Nephron progenitor cell (in vitro differentiated cells): Measurements from ENCODE around the gene MYL2.
"Not testable (repeated sequence)": the region's sequence is repeated elsewhere in the genome, so short reads cannot be mapped to it uniquely, and the experiment has no call there.

Source experiments
- DNase-seq: peaks from one replicate; pipeline ENCODE4 v3.0.0; 2021
- H3K27ac Mint-ChIP-seq: 2 replicates; pipeline ENCODE4 v1.8.0; 2021; ENCODE audit warnings: mild to moderate bottlenecking, moderate library complexity, mixed read lengths
- H3K27me3 Mint-ChIP-seq: 2 replicates; pipeline ENCODE4 v1.8.0; 2021; ENCODE audit warnings: mild to moderate bottlenecking, low read depth, mixed read lengths; ENCODE audit not compliant: poor library complexity
- H3K36me3 Mint-ChIP-seq: 2 replicates; pipeline ENCODE4 v1.8.0; 2021; ENCODE audit warnings: low read depth, mixed read lengths
- H3K4me1 Mint-ChIP-seq: 2 replicates; pipeline ENCODE4 v1.8.0; 2021; ENCODE audit warnings: mixed read lengths
- H3K4me3 Mint-ChIP-seq: 2 replicates; pipeline ENCODE4 v1.8.0; 2021; ENCODE audit warnings: mild to moderate bottlenecking, moderate library complexity, mixed read lengths
- H3K9me3 Mint-ChIP-seq: 2 replicates; pipeline ENCODE4 v1.8.0; 2021; ENCODE audit warnings: mild to moderate bottlenecking, moderate library complexity, mixed read lengths
- TF ChIP-seq, protein P1 (sequence below): fragments of 200-600 bp; sonication (generic); IDR thresholded peaks from 2 replicates; pipeline ENCODE4 v1.5.0; 2021; ENCODE audit warnings: antibody characterized with exemption

MYL2 gene

DNA sequence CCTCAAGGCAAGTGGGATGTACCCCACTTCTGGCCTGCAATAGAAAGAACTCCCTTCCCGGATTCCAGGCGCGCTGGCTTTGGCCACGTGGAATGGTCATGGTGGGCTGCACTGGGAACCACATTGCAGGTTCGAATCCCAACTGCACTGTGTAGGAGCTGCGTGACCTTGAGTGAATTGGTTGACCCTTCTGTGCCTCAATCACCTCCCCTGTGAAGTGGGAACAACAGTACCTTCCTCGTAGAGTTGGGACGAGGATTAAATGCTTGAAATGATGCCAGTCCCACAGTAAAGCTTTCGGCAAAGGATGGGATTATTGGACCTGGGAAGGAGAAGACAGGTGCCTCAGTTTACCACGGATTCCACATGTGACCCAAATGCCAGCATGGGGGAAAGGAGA is 36.8 kb upstream of the MYL2 start:
- peaks cover 19% of the 10 kb centered on the region for H3K27me3 Mint-ChIP-seq
- H3K27ac Mint-ChIP-seq: no peak overlapping the region
- H3K4me1 Mint-ChIP-seq: no peaks in the 10 kb centered on the region
- no peak overlapping the region for H3K4me3 Mint-ChIP-seq
- TF ChIP-seq, protein P1, sequence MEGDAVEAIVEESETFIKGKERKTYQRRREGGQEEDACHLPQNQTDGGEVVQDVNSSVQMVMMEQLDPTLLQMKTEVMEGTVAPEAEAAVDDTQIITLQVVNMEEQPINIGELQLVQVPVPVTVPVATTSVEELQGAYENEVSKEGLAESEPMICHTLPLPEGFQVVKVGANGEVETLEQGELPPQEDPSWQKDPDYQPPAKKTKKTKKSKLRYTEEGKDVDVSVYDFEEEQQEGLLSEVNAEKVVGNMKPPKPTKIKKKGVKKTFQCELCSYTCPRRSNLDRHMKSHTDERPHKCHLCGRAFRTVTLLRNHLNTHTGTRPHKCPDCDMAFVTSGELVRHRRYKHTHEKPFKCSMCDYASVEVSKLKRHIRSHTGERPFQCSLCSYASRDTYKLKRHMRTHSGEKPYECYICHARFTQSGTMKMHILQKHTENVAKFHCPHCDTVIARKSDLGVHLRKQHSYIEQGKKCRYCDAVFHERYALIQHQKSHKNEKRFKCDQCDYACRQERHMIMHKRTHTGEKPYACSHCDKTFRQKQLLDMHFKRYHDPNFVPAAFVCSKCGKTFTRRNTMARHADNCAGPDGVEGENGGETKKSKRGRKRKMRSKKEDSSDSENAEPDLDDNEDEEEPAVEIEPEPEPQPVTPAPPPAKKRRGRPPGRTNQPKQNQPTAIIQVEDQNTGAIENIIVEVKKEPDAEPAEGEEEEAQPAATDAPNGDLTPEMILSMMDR: no peak
- peaks cover 27% of the 10 kb centered on the region for H3K9me3 Mint-ChIP-seq
- no peaks in the 10 kb centered on the region for H3K36me3 Mint-ChIP-seq
- no peak for DNase-seq

DNA sequence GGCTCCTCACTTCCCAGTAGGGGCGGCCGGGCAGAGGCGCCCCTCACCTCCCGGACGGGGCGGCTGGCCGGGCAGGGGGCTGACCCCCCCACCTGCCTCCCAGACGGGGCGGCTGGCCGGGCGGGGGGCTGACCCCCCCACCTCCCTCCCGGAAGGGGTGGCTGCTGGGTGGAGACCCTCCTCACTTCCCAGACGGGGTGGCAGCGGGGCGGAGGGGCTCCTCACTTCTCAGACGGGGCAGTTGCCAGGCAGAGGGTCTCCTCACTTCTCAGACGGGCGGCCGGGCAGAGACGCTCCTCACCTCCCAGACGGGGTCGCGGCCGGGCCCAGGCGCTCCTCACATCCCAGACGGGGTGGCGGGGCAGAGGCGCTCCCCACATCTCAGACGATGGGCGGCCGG is 30.5 kb upstream of the MYL2 start:
- not testable (repeated sequence) for H3K36me3 Mint-ChIP-seq, H3K27me3 Mint-ChIP-seq, DNase-seq, H3K27ac Mint-ChIP-seq, H3K4me1 Mint-ChIP-seq, H3K4me3 Mint-ChIP-seq
- H3K9me3 Mint-ChIP-seq: peaks cover 54% of the 10 kb centered on the region

DNA sequence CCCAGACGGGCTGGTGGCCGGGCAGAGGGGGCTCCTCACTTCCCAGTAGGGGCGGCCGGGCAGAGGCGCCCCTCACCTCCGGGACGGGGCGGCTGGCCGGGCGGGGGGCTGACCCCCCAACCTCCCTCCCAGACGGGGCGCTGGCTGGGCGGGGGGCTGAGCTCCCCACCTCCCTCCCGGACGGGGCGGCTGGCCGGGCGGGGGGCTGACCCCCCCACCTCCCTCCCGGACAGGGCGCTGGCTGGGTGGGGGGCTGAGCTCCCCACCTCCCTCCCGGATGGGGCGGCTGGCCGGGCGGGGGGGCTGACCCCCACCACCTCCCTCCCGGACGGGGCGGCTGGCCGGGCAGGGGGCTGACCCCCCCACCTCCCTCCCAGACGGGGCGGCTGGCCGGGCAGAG is 30.1 kb upstream of the MYL2 start:
- not testable (repeated sequence) for H3K4me1 Mint-ChIP-seq, DNase-seq, H3K27ac Mint-ChIP-seq, H3K27me3 Mint-ChIP-seq, H3K36me3 Mint-ChIP-seq, H3K4me3 Mint-ChIP-seq
- peaks cover 58% of the 10 kb centered on the region for H3K9me3 Mint-ChIP-seq

DNA sequence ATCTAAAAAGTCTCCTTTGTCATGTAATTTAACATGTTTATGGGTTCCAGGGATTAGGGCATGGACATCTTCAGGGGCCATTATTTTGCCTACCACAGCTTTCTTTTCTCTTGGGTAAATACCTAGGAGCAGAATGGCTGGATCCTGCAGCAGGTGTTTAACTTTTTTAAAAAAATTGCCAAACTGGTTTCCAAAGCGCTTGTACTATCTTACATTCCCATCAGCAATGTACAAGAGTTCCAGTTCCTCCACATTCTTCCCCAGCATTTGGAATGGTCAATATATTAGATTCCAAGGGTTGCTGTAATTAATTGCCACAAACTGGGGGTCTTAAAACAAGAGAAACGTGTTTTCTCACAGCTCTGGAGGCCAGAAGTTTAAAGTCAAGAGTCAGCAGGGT is 27.7 kb upstream of the MYL2 start:
- TF ChIP-seq, protein P1: no peak
- DNase-seq: no peak
- Mint-ChIP-seq H3K27me3 (peaks cover 13% of the 10 kb centered on the region), H3K9me3 (peaks cover 50% of the 10 kb centered on the region), H3K36me3 (no peaks in the 10 kb centered on the region), H3K27ac (no peak overlapping the region), H3K4me3 (no peak overlapping the region), H3K4me1 (no peaks in the 10 kb centered on the region)

DNA sequence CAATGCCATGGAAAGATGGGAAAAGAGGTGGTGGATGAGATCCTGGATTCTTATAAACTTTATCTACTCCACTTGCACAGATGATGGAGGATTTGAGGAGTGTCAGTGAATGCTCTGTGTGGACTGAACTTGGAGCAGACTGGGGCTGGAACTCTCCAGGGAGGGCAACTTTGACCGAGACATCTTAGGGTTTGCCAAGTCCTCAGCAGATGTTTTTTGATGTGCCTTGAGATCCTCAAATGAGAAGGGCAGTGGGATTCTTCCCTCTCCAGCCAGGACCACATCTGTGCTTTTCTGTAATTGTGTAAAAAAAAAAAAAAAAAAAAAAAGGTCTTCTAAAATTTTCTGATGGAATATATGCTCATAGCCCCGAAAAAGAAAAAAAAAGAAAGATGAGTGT is 23.0 kb upstream of the MYL2 start:
- no peak for DNase-seq
- peaks cover 21% of the 10 kb centered on the region for H3K27me3 Mint-ChIP-seq
- no peaks in the 10 kb centered on the region for H3K36me3 Mint-ChIP-seq
- H3K4me3 Mint-ChIP-seq: no peak overlapping the region
- TF ChIP-seq, protein P1: no peak
- no peak overlapping the region for H3K27ac Mint-ChIP-seq
- H3K4me1 Mint-ChIP-seq: no peaks in the 10 kb centered on the region
- peaks cover 30% of the 10 kb centered on the region for H3K9me3 Mint-ChIP-seq

DNA sequence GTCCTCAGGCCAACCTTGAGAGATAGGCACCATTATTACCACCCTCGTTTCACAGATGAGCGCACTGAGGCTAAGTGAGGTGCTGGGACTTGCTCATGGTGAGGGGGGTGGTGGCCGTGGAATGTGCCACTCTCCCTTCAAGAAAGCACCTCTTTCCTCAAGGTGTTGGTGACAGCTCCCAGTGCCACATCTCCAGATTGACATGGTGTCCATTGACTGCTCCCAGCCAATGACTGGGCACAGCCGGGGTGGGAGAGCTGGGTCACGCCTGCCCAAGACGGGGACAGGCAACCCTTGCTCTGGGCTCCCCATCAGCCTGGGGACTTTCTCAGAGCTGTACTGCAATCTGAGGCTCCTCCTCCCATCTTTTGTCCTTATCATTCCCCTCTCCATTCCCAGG is 21.0 kb upstream of the MYL2 start:
- Mint-ChIP-seq H3K36me3 (no peaks in the 10 kb centered on the region), H3K9me3 (peaks cover 10% of the 10 kb centered on the region), H3K27me3 (peaks cover 33% of the 10 kb centered on the region), H3K27ac (no peak overlapping the region), H3K4me1 (peaks cover 7% of the 10 kb centered on the region), H3K4me3 (no peak overlapping the region)
- no peak for DNase-seq
- TF ChIP-seq, protein P1: no peak

DNA sequence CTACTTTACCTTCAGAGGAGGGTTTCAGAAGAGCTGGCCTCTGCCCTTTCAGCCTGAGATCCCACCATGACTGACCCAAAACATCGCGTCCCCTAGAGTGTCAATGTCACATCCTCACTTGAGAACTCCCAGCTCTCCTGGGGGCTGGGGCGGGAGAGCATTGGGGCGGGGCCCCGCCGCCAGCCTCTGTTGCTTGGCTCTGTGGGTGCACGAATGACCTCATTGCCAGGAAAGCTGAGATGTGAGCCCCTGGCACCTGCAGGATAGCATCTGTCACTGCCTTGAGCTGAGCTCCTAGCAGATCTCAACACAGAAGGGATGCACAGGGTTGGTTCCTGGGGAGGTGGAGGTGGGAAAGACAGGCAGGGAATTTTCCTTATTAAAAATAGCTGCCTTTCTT is 20.6 kb upstream of the MYL2 start:
- Mint-ChIP-seq H3K4me1 (peaks cover 7% of the 10 kb centered on the region), H3K27me3 (peaks cover 38% of the 10 kb centered on the region), H3K27ac (no peak overlapping the region), H3K9me3 (peaks cover 6% of the 10 kb centered on the region), H3K36me3 (no peaks in the 10 kb centered on the region), H3K4me3 (no peak overlapping the region)
- DNase-seq: no peak
- TF ChIP-seq, protein P1: no peak
